HEK293 (cell line): Measurements from ENCODE around the gene ABCA7.
A peak's percentile ranks its signal among the peaks of the same experiment; 100 is the strongest.

ENCODE experiments used
- AEBP2 ChIP-seq: fragments of 450-650 bp; formaldehyde crosslinking; IDR thresholded peaks from 2 replicates; pipeline ENCODE4 v1.5.1; 2016; ENCODE audit warnings: missing biosample characterization, missing genetic modification characterization, borderline replicate concordance
- CTCF ChIP-seq: fragments of 450-650 bp; formaldehyde crosslinking; IDR thresholded peaks from 2 replicates; pipeline ENCODE4 v1.5.1; 2016; ENCODE audit warnings: missing biosample characterization, missing genetic modification characterization
- PRDM4 ChIP-seq: fragments of 450-650 bp; formaldehyde crosslinking; IDR thresholded peaks from 2 replicates; pipeline ENCODE4 v1.5.1; 2017; ENCODE audit warnings: missing biosample characterization, missing genetic modification characterization
- REPIN1 ChIP-seq: fragments of 450-650 bp; formaldehyde crosslinking; IDR thresholded peaks from 2 replicates; pipeline ENCODE4 v1.5.1; 2017; ENCODE audit warnings: missing biosample characterization, missing genetic modification characterization, low read depth
- SETDB1 ChIP-seq: IDR thresholded peaks from one replicate; pipeline ENCODE4 v1.6.1; 2017; ENCODE audit warnings: mild to moderate bottlenecking, low read length, moderate library complexity, mixed read lengths; ENCODE audit not compliant: insufficient read length
- TSHZ1 ChIP-seq: fragments of 450-650 bp; formaldehyde crosslinking; IDR thresholded peaks from 2 replicates; pipeline ENCODE4 v1.5.1; 2016; ENCODE audit warnings: missing biosample characterization, missing genetic modification characterization, borderline replicate concordance
- ZBTB49 ChIP-seq: fragments of 450-650 bp; formaldehyde crosslinking; IDR thresholded peaks from 2 replicates; pipeline ENCODE4 v1.5.1; 2016; ENCODE audit warnings: missing biosample characterization, missing genetic modification characterization, low read depth
- ZNF140 ChIP-seq: fragments of 450-650 bp; formaldehyde crosslinking; IDR thresholded peaks from 2 replicates; pipeline ENCODE4 v1.5.1; 2016; ENCODE audit warnings: missing biosample characterization, missing genetic modification characterization
- ZNF146 ChIP-seq: fragments of 450-650 bp; formaldehyde crosslinking; IDR thresholded peaks from 2 replicates; pipeline ENCODE4 v1.5.1; 2016; ENCODE audit warnings: missing biosample characterization, missing genetic modification characterization
- ZNF148 ChIP-seq: fragments of 450-650 bp; formaldehyde crosslinking; IDR thresholded peaks from 2 replicates; pipeline ENCODE4 v1.5.0; 2017; ENCODE audit warnings: missing biosample characterization, missing genetic modification characterization, borderline replicate concordance
- ZNF157 ChIP-seq: fragments of 450-650 bp; formaldehyde crosslinking; IDR thresholded peaks from 2 replicates; pipeline ENCODE4 v1.5.1; 2016; ENCODE audit warnings: missing biosample characterization, missing genetic modification characterization
- ZNF211 ChIP-seq: fragments of 450-650 bp; formaldehyde crosslinking; IDR thresholded peaks from 2 replicates; pipeline ENCODE4 v1.5.1; 2016; ENCODE audit warnings: low read depth, missing biosample characterization, missing genetic modification characterization
- ZNF248 ChIP-seq: fragments of 450-650 bp; formaldehyde crosslinking; IDR thresholded peaks from 2 replicates; pipeline ENCODE4 v1.5.1; 2017; ENCODE audit warnings: missing biosample characterization, missing genetic modification characterization
- ZNF394 ChIP-seq: fragments of 450-650 bp; formaldehyde crosslinking; IDR thresholded peaks from 2 replicates; pipeline ENCODE4 v1.5.1; 2016; ENCODE audit warnings: missing biosample characterization, missing genetic modification characterization, mild to moderate bottlenecking, moderate library complexity, borderline replicate concordance
- ZNF449 ChIP-seq: fragments of 450-650 bp; formaldehyde crosslinking; IDR thresholded peaks from 2 replicates; pipeline ENCODE4 v1.5.1; 2017; ENCODE audit warnings: missing biosample characterization, mild to moderate bottlenecking, missing genetic modification characterization, moderate library complexity
- ZNF510 ChIP-seq: fragments of 450-650 bp; formaldehyde crosslinking; IDR thresholded peaks from 2 replicates; pipeline ENCODE4 v1.5.1; 2018; ENCODE audit warnings: mild to moderate bottlenecking, missing genetic modification characterization, missing biosample characterization; ENCODE audit not compliant: insufficient replicate concordance
- ZNF561 ChIP-seq: fragments of 450-650 bp; IDR thresholded peaks from 2 replicates; pipeline ENCODE4 v1.5.1; 2018; ENCODE audit warnings: missing biosample characterization, missing genetic modification characterization, borderline replicate concordance
- ZNF677 ChIP-seq: fragments of 450-650 bp; IDR thresholded peaks from 2 replicates; pipeline ENCODE4 v1.5.0; 2018; ENCODE audit warnings: missing biosample characterization, mild to moderate bottlenecking, missing genetic modification characterization, moderate library complexity
- ZNF747 ChIP-seq: fragments of 450-650 bp; formaldehyde crosslinking; IDR thresholded peaks from 2 replicates; pipeline ENCODE4 v1.5.1; 2016; ENCODE audit warnings: missing biosample characterization, missing genetic modification characterization
- ZNF792 ChIP-seq: fragments of 450-650 bp; formaldehyde crosslinking; IDR thresholded peaks from 2 replicates; pipeline ENCODE4 v1.5.1; 2016; ENCODE audit warnings: missing biosample characterization, missing genetic modification characterization

ABCA7 gene

GRCh38 chr19:1105873-1106840, 66.2 kb downstream of the ABCA7 start (continued):
- TF ChIP-seq ZNF148 (no peak), ZBTB49 (tag by site-specific recombination) (no peak), SETDB1 (no peak), TSHZ1 (tag by site-specific recombination) (no peak), ZNF146 (no peak), ZNF394 (tag by site-specific recombination) (no peak), ZNF449 (tag by site-specific recombination) (0 out of 2 replicates have a peak, but pooled peaks have one; percentile 63), AEBP2 (tag by site-specific recombination) (no peak), ZNF510 (tag by site-specific recombination) (no peak), ZNF561 (tag by site-specific recombination) (no peak), REPIN1 (tag by site-specific recombination) (no peak), ZNF792 (tag by site-specific recombination) (no peak), ZNF677 (tag by site-specific recombination) (no peak), ZNF248 (tag by site-specific recombination) (no peak), CTCF (tag by site-specific recombination) (no peak), ZNF747 (tag by site-specific recombination) (no peak), ZNF211 (no peak), ZNF140 (no peak), PRDM4 (tag by site-specific recombination) (no peak), ZNF157 (no peak)
